ENCODE measurements around the gene ZNF625. TPM values are rescaled to one million over a fixed set of nuclear protein-coding genes. Genes with fewer than 3 reads are reported as not detected.

ZNF625 gene
- total RNA-seq, 4 donors from 2014 or later, result 2.0 to 6.7 (median 5.0) TPM

DNA sequence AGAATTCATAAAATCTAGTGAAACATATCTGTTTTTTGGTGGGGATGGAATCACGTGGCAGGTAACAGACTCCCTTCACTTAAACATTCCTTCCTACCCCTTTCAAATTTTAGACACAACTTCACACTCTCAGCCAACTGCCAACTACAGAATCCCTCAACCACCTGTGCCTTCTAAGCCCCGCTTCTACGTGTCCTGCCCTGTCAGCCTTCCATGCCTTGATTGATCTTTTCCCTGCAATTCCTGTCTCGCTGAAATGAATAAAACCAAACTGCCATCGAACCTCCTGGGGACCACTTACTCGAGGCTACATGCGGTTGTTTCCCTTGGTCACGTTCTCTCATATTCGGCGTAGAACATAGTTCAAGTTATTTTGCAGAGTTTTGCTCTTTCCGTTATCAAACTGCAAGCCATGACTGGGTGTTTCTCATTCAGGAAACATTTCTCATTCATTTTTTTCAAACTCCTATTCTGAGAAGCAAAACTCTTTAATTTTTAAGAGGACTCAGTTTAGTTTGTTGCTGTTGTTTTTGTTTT is 1.1 kb downstream of the ZNF625 start:
- Histone ChIP-seq H3K36me3 (peaks cover 0 to 10% (median 0%) of the 10 kb centered on the region in 3 donors), H3K27ac (peak overlapping the region in 2 of 4 donors; percentile 82 to 86), H3K4me3 (peak overlapping the region; percentile 71 to 96 (median 73)), H3K27me3 (no peaks in the 10 kb centered on the region), H3K9me3 (no peaks in the 10 kb centered on the region), H3K4me1 (peaks cover 6 to 29% (median 11%) of the 10 kb centered on the region in 3 donors)
- DNase-seq, result no peak
- TF ChIP-seq, protein P1, sequence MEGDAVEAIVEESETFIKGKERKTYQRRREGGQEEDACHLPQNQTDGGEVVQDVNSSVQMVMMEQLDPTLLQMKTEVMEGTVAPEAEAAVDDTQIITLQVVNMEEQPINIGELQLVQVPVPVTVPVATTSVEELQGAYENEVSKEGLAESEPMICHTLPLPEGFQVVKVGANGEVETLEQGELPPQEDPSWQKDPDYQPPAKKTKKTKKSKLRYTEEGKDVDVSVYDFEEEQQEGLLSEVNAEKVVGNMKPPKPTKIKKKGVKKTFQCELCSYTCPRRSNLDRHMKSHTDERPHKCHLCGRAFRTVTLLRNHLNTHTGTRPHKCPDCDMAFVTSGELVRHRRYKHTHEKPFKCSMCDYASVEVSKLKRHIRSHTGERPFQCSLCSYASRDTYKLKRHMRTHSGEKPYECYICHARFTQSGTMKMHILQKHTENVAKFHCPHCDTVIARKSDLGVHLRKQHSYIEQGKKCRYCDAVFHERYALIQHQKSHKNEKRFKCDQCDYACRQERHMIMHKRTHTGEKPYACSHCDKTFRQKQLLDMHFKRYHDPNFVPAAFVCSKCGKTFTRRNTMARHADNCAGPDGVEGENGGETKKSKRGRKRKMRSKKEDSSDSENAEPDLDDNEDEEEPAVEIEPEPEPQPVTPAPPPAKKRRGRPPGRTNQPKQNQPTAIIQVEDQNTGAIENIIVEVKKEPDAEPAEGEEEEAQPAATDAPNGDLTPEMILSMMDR (IDR thresholded peaks at IDR 0.05), result no peak
- TF ChIP-seq POLR2A (IDR thresholded peaks at IDR 0.05), result no peak
- WGBS, 2 donors, result 19 to 28% methylated on average over 11 of the region's 11 CpGs
- intact Hi-C loops (cut with DNase I), result no loop called here

DNA sequence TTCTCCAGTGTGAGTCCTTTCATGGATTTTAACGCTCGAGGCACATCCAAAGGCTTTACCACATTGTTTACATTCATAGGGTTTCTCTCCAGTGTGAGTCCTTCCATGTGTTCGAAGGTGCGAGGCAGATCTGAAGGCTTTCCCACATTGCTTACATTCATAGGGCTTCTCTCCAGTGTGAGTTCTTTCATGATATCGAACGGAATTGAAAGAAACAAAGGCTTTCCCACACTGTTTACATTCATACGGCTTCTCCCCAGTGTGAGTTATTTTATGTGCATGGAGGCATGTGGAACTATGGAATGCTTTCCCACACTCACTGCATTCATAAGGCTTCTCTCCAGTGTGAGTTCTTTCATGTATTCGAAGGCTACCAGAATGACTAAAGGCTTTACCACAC is 11.2 kb downstream of the ZNF625 start:
- no peak overlapping the region for H3K4me3 ChIP-seq
- no peak for TF ChIP-seq POLR2A (IDR thresholded peaks at IDR 0.05)
- TF ChIP-seq, protein P1 (IDR thresholded peaks at IDR 0.05), result no peak
- intact Hi-C loops (cut with DNase I), result no loop called here

DNA sequence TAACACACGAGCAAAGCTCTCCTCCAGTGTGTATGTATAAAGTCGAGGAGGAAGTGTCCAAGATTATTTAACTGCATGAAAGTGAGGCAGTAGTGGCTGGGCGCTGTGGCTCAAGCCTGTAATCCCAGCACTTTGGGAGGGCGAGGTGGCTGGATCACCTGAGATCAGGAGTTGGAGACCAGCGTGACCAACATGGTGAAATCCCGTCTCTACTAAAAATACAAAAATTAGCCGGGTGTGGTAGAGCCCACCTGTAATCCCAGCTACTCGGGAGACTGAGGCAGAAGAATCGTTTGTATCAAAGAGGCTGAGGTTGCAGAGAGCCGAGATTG is 15.2 kb downstream of the ZNF625 start:
- TF ChIP-seq, protein P1 (IDR thresholded peaks at IDR 0.05), result no peak
- no peak for TF ChIP-seq POLR2A (IDR thresholded peaks at IDR 0.05)
- no peak overlapping the region for H3K27ac ChIP-seq
- H3K9me3 ChIP-seq, result peaks cover 0 to 21% (median 3%) of the 10 kb centered on the region in 3 donors
- intact Hi-C loops (cut with DNase I), result loop anchor here (5.0 kb wide), 1 partner anchor 344 kb away; the partner anchor contains the start of gene ZNF491
- H3K4me3 ChIP-seq, result peak overlapping the region in 1 of 4 donors; percentile 72
- no peaks in the 10 kb centered on the region for H3K27me3 ChIP-seq
- H3K36me3 ChIP-seq, result peaks cover 0 to 33% (median 10%) of the 10 kb centered on the region in 3 donors
- peaks cover 17 to 35% (median 19%) of the 10 kb centered on the region in 3 donors for H3K4me1 ChIP-seq
- DNase-seq, result no peak
- WGBS, 2 donors, result 47 to 49% methylated on average over 9 to 10 of the region's 10 CpGs

More for the DNA sequence above, 11.2 kb downstream of the ZNF625 start:
- Histone ChIP-seq H3K27ac (no peak overlapping the region), H3K4me1 (peaks cover 10 to 12% (median 11%) of the 10 kb centered on the region in 3 donors), H3K27me3 (no peaks in the 10 kb centered on the region), H3K36me3 (peaks cover 0 to 50% (median 12%) of the 10 kb centered on the region in 3 donors), H3K9me3 (peaks cover 0 to 39% (median 5%) of the 10 kb centered on the region in 3 donors)
- DNase-seq, result no peak
- WGBS, 2 donors, result 92 to 99% methylated on average over 8 of the region's 8 CpGs

DNA sequence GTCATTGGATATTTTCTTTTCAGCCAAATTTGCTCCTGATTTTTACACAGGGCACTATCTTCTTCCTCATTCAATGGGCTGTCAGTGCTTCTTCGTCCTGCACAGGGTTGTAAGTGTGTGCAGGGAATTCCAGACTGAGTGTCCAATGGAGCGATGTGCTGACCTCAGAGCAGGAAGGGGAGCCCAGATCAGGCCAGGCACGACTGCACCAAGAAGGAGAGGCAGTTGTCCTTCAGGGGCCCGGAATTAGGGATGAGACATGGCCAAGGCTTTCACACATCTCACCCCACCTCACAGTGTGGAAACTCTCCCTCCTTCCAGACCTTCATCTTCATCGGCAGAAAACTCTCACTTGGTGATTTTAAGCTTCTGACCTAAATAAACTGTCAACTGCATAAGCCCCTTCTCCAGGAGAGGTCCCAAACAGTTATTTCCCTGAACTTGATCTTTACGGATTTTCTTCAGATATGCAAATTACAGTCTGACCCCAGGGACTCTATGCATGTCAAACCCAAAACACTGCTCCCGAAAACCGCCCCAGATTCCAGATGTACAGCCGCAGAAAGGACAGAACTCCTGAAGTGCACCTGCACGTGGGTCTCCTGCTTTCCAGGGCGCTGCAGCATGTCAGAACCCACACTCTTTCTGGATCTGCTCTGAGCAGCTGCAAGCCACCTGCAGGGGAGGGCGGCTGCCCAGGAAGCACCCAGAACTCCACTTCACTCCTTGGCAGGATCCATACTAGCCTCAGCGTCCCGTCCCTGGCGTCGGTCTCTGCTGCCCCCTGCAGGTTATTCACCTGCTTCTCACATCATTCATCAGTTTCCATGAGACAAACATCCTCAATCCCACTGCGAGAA is 15.8 kb downstream of the ZNF625 start:
- H3K9me3 ChIP-seq, result peaks cover 0 to 20% (median 3%) of the 10 kb centered on the region in 3 donors
- H3K36me3 ChIP-seq, result peaks cover 0 to 33% (median 7%) of the 10 kb centered on the region in 3 donors
- peak overlapping the region; percentile 82 to 90 (median 84) for H3K27ac ChIP-seq
- no peak for TF ChIP-seq POLR2A (IDR thresholded peaks at IDR 0.05)
- TF ChIP-seq, protein P1 (IDR thresholded peaks at IDR 0.05), result peak; percentile 88 to 97 (median 93)
- DNase-seq, result peak; percentile 33
- H3K4me1 ChIP-seq, result peaks cover 17 to 35% (median 19%) of the 10 kb centered on the region in 3 donors
- H3K4me3 ChIP-seq, result peak overlapping the region; percentile 72 to 94 (median 84)
- H3K27me3 ChIP-seq, result no peaks in the 10 kb centered on the region
- intact Hi-C loops (cut with DNase I), result loop anchor here (5.0 kb wide), 1 partner anchor 343 kb away; the partner anchor contains the start of gene ZNF491
- WGBS, 2 donors, result 0 to 1% methylated on average over 11 to 13 of the region's 17 CpGs

Measured in esophagus squamous epithelium (tissue), 5 donors.